RWPE2 (cell line): ENCODE data around the gene MRPL44.

Source experiments
- ATAC-seq: fragments of 200-7000 bp; cut with Tn5 transposase; 3 replicates; pipeline ENCODE4 v1.9.1; 2021; ENCODE audit warnings: low read depth
- DNase-seq: peaks from one replicate; pipeline ENCODE4 v3.0.0-alpha.2; 2020; ENCODE audit warnings: low spot score
- H3K27ac ChIP-seq: fragments of 450-650 bp; 2 replicates; pipeline ENCODE4 v1.5.1; 2017; ENCODE audit warnings: mild to moderate bottlenecking; ENCODE audit not compliant: poor library complexity, severe bottlenecking
- H3K27me3 ChIP-seq: fragments of 250-450 bp; sonication (Bioruptor Pico); 2 replicates; pipeline ENCODE4 v1.5.1; 2021; ENCODE audit warnings: mild to moderate bottlenecking, moderate library complexity; ENCODE audit not compliant: insufficient read depth, poor library complexity, severe bottlenecking
- H3K36me3 ChIP-seq: fragments of 250-450 bp; sonication (Bioruptor Pico); 2 replicates; pipeline ENCODE4 v1.5.1; 2020; ENCODE audit warnings: low read depth, mild to moderate bottlenecking, moderate library complexity
- H3K4me1 ChIP-seq: fragments of 250-450 bp; sonication (Bioruptor Pico); 2 replicates; pipeline ENCODE4 v1.5.1; 2021; ENCODE audit warnings: mild to moderate bottlenecking, moderate library complexity; ENCODE audit not compliant: insufficient read depth, poor library complexity, severe bottlenecking
- H3K4me3 ChIP-seq: fragments of 250-450 bp; sonication (Bioruptor Pico); 2 replicates; pipeline ENCODE4 v1.5.1; 2021; ENCODE audit warnings: mild to moderate bottlenecking, moderate library complexity; ENCODE audit not compliant: severe bottlenecking
- H3K9me3 ChIP-seq: fragments of 250-450 bp; sonication (Bioruptor Pico); 2 replicates; pipeline ENCODE4 v1.5.1; 2021; ENCODE audit warnings: mild to moderate bottlenecking, moderate library complexity; ENCODE audit not compliant: severe bottlenecking
- TF ChIP-seq, protein P1 (sequence below): fragments of 450-650 bp; IDR thresholded peaks from one replicate; pipeline ENCODE4 v1.5.1; 2017; ENCODE audit warnings: mild to moderate bottlenecking, moderate library complexity; ENCODE audit not compliant: poor library complexity, severe bottlenecking

The MRPL44 gene

GRCh38 chr2:223922308-223922707 is 35.0 kb upstream of the MRPL44 start:
- H3K27me3 ChIP-seq, result no peaks in the 10 kb centered on the region
- H3K4me1 ChIP-seq, result peaks cover 4% of the 10 kb centered on the region
- peaks cover 24% of the 10 kb centered on the region for H3K36me3 ChIP-seq
- no peak overlapping the region for H3K27ac ChIP-seq
- ATAC-seq, result no peak
- TF ChIP-seq, protein P1, sequence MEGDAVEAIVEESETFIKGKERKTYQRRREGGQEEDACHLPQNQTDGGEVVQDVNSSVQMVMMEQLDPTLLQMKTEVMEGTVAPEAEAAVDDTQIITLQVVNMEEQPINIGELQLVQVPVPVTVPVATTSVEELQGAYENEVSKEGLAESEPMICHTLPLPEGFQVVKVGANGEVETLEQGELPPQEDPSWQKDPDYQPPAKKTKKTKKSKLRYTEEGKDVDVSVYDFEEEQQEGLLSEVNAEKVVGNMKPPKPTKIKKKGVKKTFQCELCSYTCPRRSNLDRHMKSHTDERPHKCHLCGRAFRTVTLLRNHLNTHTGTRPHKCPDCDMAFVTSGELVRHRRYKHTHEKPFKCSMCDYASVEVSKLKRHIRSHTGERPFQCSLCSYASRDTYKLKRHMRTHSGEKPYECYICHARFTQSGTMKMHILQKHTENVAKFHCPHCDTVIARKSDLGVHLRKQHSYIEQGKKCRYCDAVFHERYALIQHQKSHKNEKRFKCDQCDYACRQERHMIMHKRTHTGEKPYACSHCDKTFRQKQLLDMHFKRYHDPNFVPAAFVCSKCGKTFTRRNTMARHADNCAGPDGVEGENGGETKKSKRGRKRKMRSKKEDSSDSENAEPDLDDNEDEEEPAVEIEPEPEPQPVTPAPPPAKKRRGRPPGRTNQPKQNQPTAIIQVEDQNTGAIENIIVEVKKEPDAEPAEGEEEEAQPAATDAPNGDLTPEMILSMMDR, result no peak
- peaks cover 6% of the 10 kb centered on the region for H3K9me3 ChIP-seq
- no peak overlapping the region for H3K4me3 ChIP-seq
- no peak for DNase-seq

GRCh38 chr2:223923976-223924375 is 33.3 kb upstream of the MRPL44 start:
- DNase-seq, result no peak
- Histone ChIP-seq H3K9me3 (peaks cover 9% of the 10 kb centered on the region), H3K4me1 (peaks cover 4% of the 10 kb centered on the region)

DNA sequence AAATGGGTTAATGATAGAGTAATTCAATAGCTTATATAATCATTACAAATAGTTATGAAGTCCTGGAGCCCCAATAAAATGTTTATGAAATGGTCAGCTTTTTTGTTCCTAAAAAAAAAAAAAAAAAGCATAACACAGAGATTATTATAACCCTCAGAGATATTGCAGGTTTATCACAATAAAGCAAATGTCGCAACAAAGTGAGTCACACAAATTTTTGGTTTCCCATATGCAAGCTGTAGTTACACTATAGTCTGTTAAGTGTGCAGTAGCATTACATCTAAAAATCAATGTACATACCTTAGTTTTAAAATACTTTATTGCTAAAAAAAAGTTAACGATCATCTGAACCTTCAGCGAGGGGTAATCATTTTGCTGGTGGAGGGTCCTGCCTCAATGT is 32.2 kb upstream of the MRPL44 start:
- no peak overlapping the region for H3K4me3 ChIP-seq
- peaks cover 18% of the 10 kb centered on the region; the same call in 1 of the 2 replicates for H3K36me3 ChIP-seq
- ATAC-seq, result peak; percentile 55; the same call in 1 of the 3 replicates
- no peak for DNase-seq
- TF ChIP-seq, protein P1, result no peak
- no peaks in the 10 kb centered on the region for H3K27me3 ChIP-seq
- H3K9me3 ChIP-seq, result peaks cover 9% of the 10 kb centered on the region
- H3K4me1 ChIP-seq, result peaks cover 4% of the 10 kb centered on the region
- no peak overlapping the region for H3K27ac ChIP-seq

More at GRCh38 chr2:223923976-223924375, 33.3 kb upstream of the MRPL44 start:
- H3K36me3 ChIP-seq, result peaks cover 18% of the 10 kb centered on the region; the same call in 1 of the 2 replicates
- H3K27me3 ChIP-seq, result no peaks in the 10 kb centered on the region
- ATAC-seq, result no peak
- no peak overlapping the region for H3K27ac ChIP-seq
- H3K4me3 ChIP-seq, result no peak overlapping the region
- TF ChIP-seq, protein P1, result no peak

DNA sequence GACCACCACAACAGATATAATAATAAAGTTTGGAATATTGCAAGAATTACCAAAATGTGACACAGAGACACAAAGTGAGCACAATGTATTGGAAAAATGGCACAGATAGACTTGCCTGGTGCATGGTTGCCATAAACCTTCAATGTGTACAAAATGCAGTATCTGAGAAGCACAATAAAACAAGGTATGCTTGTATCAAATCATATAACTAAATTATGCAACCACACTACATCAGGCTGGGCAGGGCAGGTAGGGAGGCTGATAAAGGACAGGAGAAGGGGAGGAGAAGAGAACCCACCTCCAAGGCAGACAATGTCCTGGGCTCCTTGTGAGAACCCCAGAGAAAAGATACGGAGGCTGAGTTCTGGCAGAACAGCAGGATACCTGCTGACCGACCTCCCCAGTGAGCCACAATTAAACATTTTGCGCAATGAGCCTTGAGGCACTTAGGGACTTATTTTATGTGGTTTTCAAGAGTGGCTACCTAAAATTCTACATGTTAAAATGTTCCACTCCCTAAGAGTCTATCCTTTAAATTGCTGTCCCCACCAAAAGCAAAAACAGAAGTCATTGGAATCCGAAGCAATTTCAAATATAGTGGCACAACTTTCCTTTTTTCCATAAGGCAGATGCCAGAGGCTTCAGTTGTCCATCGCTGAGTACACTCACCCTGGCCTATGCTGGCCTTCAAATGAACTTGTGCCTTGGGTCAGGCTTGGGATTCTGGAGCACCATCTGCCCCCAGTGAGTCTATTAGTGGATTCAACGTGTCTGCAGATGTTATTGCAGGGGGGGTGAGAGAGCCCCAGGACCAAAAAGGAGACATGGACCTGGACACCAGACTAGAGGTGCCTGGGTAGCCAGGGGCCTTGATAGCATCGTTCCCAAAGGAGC is 28.9 kb upstream of the MRPL44 start:
- H3K4me3 ChIP-seq, result no peak overlapping the region
- DNase-seq, result no peak
- TF ChIP-seq, protein P1, result no peak
- H3K36me3 ChIP-seq, result 0 out of 2 replicates have a peak, but pooled peaks cover 11% of the 10 kb centered on the region
- no peaks in the 10 kb centered on the region for H3K27me3 ChIP-seq
- H3K27ac ChIP-seq, result no peak overlapping the region
- H3K9me3 ChIP-seq, result peaks cover 9% of the 10 kb centered on the region
- ATAC-seq, result no peak
- H3K4me1 ChIP-seq, result peaks cover 4% of the 10 kb centered on the region

- TF ChIP-seq, protein P1, result no peak
- Histone ChIP-seq H3K27ac (no peak overlapping the region), H3K27me3 (no peaks in the 10 kb centered on the region), H3K36me3 (0 out of 2 replicates have a peak, but pooled peaks cover 11% of the 10 kb centered on the region), H3K9me3 (peaks cover 9% of the 10 kb centered on the region), H3K4me1 (peaks cover 6% of the 10 kb centered on the region), H3K4me3 (no peak overlapping the region)
- ATAC-seq (no peak), DNase-seq (no peak)
Observed at GRCh38 chr2:223929571-223930102, 27.6 kb upstream of the MRPL44 start.
